ENCODE measurements around the gene HNRNPU.

HNRNPU gene

DNA sequence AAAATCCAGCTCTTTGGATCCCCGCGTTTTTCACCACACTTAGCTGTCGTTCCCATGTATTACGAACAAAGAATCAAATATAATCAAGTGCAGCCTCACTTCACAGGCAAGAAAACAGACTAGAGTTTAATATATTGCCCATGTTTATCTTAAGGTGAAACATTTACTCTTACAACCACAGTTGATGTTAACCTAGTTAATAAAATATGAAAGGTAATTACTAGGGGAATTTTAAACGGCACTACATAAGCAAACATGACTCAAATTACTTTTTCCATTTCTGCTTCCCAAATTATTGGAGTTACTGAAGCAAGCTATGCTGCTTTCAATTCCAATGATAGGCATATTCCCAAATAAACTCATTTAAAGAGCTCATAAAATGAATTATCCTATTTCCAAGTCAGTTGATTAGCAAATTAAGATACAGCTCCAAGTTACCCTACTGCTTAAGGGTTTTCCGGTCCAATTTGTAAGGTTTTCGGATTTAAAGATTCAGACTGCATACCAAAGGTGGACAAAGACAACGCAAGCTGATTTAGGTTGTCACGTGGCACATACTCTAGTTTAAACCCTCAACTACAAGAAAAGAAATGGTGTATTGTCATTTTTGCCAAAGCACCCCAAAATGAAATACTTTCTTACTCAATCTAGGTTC lies 22.9 kb downstream of the HNRNPU start:
- DNase-seq (ENCODE audit: low read depth) = no peak
- TF ChIP-seq, protein P1, sequence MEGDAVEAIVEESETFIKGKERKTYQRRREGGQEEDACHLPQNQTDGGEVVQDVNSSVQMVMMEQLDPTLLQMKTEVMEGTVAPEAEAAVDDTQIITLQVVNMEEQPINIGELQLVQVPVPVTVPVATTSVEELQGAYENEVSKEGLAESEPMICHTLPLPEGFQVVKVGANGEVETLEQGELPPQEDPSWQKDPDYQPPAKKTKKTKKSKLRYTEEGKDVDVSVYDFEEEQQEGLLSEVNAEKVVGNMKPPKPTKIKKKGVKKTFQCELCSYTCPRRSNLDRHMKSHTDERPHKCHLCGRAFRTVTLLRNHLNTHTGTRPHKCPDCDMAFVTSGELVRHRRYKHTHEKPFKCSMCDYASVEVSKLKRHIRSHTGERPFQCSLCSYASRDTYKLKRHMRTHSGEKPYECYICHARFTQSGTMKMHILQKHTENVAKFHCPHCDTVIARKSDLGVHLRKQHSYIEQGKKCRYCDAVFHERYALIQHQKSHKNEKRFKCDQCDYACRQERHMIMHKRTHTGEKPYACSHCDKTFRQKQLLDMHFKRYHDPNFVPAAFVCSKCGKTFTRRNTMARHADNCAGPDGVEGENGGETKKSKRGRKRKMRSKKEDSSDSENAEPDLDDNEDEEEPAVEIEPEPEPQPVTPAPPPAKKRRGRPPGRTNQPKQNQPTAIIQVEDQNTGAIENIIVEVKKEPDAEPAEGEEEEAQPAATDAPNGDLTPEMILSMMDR (conservative IDR thresholded peaks at IDR 0.05; ENCODE audit: control insufficient read depth, insufficient read depth, low read depth, low read length) = no peak
- H3K4me3 ChIP-seq (ENCODE audit: control insufficient read depth, low read depth, low read length) = no peak overlapping the region

DNA sequence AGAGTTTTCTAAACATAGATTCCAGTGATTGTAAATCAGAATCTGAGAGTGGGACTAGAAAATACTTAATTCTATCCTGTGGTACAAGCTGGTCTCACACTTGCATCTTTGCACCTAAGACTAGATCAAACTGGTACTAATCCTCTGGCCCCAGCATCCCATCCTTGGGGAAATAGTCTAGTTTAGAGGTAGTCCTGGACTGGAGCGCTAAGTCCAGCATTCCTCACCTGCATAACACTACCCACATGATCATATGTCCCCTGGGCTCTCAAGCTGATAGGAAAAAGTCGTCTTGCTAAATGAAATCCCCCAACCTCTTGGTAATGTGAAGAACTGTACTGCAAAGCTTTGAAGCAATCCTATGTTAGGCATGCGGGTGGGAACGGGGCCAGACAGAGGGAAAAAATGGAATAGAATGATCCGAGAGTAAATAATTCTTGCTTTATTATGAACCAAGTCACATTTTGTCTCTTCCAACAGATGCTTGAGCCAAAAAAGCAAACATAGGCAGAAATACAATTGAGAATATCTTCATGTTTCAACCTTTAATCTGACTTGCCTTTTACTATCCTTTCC lies 24.0 kb downstream of the HNRNPU start:
- no peak overlapping the region for H3K4me3 ChIP-seq (ENCODE audit: control insufficient read depth, low read depth, low read length)
- TF ChIP-seq, protein P1 (conservative IDR thresholded peaks at IDR 0.05; ENCODE audit: control insufficient read depth, insufficient read depth, low read depth, low read length) = no peak
- DNase-seq (ENCODE audit: low read depth) = no peak

DNA sequence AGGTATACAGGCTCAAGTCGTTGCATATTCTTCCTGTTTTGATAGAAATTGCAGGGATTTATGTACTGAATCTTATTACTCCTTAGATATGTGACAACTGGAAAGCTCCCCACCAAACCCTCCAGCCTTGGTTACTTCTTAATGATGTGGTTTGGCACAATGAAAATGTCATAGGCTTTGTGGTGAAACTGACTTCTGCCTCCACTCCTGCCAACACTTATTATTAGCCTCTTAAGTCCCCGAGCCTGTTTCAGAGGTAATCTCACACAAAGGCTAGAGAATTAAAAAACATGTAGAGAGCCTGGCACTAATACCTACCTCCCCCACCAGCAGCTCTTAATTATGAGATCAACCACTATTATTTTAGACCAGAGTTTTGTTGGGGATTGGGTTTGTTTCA lies 24.7 kb downstream of the HNRNPU start:
- TF ChIP-seq, protein P1 (conservative IDR thresholded peaks at IDR 0.05; ENCODE audit: control insufficient read depth, insufficient read depth, low read depth, low read length) = no peak
- no peak overlapping the region for H3K4me3 ChIP-seq (ENCODE audit: control insufficient read depth, low read depth, low read length)
- peak; percentile 47 for DNase-seq (ENCODE audit: low read depth)

DNA sequence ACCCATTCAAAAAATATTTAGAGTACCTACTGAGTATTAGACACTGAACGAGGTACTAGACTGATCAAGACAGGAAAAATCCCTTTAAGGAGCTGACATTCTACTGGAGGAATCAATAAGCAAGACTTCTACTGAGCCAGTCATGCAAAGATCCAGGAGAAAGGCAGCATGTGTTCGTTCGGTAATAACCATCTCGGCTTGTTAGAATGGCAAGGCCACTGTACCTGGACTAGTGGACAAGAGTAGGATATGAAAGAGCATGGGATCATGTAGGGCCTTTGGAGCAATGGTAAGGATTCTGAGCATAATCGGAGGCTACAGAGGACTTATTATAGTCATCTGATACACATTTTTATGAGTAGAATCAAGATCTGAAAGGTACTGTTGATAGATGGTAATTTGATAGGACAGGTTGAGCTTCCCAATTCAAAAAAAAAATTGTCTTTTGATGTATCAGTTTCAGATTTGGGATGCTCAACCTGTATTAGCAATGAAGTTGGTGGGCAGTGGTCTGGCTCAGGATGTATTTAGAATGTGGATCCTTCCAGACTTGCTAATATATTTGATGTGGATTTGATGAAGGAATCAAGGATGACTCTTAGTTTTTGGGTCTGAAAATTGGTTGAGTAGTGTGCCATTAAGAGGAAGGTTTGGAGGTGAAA lies 26.6 kb downstream of the HNRNPU start:
- TF ChIP-seq, protein P1 (conservative IDR thresholded peaks at IDR 0.05; ENCODE audit: control insufficient read depth, insufficient read depth, low read depth, low read length) = no peak
- DNase-seq (ENCODE audit: low read depth) = no peak
- no peak overlapping the region for H3K4me3 ChIP-seq (ENCODE audit: control insufficient read depth, low read depth, low read length)

DNA sequence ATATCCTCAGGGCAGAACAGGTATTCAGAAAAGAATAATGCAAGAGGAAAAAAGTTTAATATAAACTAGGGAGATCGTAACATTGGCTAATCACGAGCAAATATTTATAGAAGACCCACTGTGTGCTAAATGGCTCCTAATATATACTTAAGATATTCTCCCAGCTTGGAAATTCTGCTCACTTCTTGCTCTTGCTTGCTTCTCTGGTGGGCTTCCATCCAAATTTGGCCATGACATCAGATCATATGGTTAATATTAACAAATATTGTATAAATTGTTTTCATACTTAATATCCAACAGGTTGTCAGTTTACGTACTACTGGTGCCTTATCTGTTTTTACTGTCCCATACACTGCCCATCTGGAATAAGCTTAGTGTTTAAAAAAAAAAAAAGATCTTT lies 27.8 kb downstream of the HNRNPU start:
- DNase-seq (ENCODE audit: low read depth) = peak; percentile 33
- TF ChIP-seq, protein P1 (conservative IDR thresholded peaks at IDR 0.05; ENCODE audit: control insufficient read depth, insufficient read depth, low read depth, low read length) = no peak
- H3K4me3 ChIP-seq (ENCODE audit: control insufficient read depth, low read depth, low read length) = peak overlapping the region; percentile 61

DNA sequence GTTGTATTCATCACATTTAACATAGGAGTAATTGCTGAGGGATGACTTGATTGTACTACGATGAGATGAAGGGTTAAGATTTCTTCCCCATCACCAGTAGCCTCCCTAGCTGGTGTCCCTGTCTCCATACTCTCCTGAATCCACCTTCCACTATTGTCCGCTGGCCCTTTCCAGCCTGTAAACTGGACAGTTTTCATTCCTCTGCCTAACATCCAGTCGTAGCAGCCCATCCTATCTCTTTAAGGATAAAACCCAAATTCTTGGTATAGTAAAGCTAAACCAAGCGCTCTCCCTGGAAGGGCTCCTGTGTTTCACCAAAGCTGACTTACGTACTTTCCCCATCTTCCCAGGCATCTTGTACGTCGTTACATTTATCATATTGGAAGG lies 28.2 kb downstream of the HNRNPU start:
- TF ChIP-seq, protein P1 (conservative IDR thresholded peaks at IDR 0.05; ENCODE audit: control insufficient read depth, insufficient read depth, low read depth, low read length) = no peak
- H3K4me3 ChIP-seq (ENCODE audit: control insufficient read depth, low read depth, low read length) = peak overlapping the region; percentile 61
- peak; percentile 47 for DNase-seq (ENCODE audit: low read depth)
